NCI-H2029 (cell line): ENCODE measurements around the gene FSTL1.

ENCODE experiments used
- DNase-seq: peaks from one replicate; lab custom pipeline; 2025; lab: John Stamatoyannopoulos, UW

Gene FSTL1

GRCh38 chr3:120468635-120469295 is 18.0 kb upstream of the FSTL1 start:
- no peak for DNase-seq

GRCh38 chr3:120462409-120462959 is 11.7 kb upstream of the FSTL1 start:
- DNase-seq = no peak

GRCh38 chr3:120461416-120461815 is 10.6 kb upstream of the FSTL1 start:
- DNase-seq = no peak

DNA sequence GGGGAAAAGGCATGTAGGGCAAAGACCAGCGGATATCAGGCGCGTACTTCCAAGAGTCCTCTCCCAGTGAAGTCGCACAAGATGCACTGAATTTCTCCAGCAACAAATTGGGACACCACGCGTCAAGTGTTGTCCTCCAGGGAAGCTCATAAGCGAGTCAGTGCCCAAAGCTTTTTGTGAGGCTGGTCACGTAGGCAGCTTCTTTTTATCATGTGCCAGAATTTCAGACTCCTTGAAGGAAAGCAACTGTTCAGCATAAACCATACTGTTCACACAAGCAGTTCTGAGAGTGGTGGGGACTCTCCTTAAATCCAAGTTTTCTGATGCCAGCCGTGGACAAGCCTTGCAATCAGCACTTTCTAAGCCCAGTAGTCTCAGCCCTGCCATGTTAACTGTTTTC is 10.1 kb upstream of the FSTL1 start:
- DNase-seq = no peak

DNA sequence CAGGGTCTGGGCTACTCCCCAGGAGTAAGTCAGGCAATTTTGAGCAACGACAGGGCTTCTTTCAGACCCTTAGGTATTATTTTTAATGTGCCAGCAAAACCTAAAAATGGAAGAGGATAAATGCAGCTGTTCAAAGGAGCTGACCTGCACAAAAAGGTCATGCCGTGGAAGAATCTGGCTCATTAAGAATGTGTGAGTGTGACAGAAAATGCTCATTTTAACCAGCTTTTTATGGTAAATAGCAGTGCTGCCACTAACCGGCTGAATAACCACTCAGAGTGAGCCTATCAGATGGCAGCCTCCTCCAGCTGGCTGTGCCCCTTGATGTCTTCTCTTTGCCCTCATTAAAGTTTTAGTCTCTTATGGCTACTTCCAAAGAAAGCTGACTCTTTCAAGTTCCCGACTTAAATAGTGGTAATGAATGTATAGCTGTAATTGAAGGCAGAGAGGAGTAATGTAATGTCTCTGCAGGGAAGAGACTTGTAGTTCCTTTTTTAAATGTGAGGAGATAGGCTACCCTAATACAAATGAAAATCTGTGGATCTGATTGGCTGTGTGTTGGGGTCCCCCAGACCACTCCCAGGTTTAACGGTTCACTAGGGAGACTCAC is 9.5 kb upstream of the FSTL1 start:
- DNase-seq = no peak

GRCh38 chr3:120459196-120459595 is 8.4 kb upstream of the FSTL1 start:
- no peak for DNase-seq

- DNase-seq = no peak
Observed at GRCh38 chr3:120457827-120458226, 7.0 kb upstream of the FSTL1 start.

- DNase-seq = no peak
Observed at GRCh38 chr3:120454076-120454689, 3.4 kb upstream of the FSTL1 start.

DNA sequence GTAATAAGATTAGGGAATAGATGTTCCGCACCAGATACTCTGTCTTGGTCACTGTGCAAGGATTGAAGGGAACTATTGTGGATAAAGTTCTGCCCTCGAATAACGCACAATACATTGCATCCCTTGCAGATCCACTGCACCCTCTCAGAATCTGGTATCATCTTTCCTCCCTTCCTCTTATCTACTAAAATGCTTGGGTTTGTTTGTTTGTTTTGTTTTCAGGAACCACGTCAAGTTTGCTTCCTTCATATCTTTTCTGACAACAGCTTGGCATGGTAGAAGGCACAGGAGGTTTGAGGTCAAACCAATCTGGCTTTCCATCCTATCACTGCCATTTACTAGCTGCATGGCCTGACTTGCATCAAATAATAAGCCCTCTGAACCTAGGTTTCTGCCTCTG is 2.0 kb upstream of the FSTL1 start:
- DNase-seq = no peak

DNA sequence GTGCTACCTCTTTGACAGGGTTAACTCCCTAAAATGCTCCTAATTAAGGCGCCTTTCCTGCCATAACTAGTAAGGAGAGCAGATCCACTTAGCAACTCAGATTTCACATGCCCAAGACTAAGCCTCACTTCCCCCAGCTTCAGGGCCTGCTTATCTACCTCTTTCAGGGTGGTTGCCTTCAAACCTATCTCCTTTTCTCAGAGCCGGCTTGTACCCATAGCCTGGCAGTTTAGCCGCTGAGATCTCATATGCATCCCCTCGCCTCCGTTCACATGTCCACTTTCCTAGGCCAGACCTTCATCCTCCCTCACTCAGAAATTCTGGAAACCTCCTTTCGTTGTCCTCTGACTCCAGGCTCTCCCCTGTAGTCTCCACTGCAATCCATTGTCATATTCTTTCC is 1.0 kb upstream of the FSTL1 start:
- DNase-seq = no peak

- DNase-seq = no peak
Observed at GRCh38 chr3:120451272-120451761, 525 bp upstream of the FSTL1 start.

- DNase-seq = no peak
Observed at GRCh38 chr3:120449701-120450599, 842 bp downstream of the FSTL1 start.

GRCh38 chr3:120449251-120449650 is 1.5 kb downstream of the FSTL1 start:
- DNase-seq = no peak

DNA sequence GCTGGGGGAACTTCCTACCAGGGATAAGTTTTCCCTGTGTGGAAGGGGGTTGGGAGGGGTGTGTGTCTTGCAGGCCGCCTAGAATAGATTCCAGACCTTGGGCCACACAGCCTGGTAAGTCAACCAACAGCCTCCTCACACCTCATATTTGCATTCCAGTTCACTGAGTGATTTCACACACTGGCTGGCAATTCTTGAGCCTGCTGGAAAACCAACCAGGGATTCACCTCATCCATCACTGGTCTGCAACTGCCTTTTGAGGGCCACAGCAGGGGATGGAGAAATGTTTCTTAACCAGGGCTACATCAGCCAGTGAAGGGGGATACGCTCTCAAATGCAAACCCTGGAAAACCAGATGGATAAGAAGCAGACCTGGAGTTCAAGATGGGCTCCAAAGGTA is 2.0 kb downstream of the FSTL1 start:
- no peak for DNase-seq

GRCh38 chr3:120446891-120447668 is 3.7 kb downstream of the FSTL1 start:
- DNase-seq = no peak

GRCh38 chr3:120445654-120446053 is 5.1 kb downstream of the FSTL1 start:
- no peak for DNase-seq

GRCh38 chr3:120443626-120444123 is 7.1 kb downstream of the FSTL1 start:
- no peak for DNase-seq

DNA sequence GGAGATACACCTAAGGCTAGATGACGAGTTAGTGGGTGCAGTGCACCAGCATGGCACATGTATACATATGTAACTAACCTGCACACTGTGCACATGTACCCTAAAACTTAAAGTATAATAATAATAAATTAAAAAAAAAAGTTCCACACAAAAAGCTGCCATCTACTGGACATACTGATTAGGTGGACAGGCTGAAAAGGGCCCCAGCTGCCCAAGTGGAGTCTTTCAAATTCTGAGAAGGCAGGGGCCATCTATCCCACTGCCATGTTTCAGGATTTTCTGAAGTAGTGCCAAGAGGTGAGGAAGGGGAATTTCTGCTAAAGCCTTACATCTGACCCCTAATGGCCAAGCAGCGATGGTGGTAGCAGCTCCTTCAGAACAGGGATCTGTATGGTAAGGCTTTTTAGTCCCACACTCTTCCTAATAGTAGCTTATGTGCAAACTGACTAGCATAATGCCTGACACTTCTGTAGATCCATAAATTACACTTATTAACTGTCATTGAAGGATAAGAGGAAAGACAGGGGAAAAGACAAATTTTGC is 7.7 kb downstream of the FSTL1 start:
- DNase-seq = no peak

- DNase-seq = no peak
Observed at GRCh38 chr3:120441776-120442175, 9.0 kb downstream of the FSTL1 start.

GRCh38 chr3:120440762-120441161 is 10.0 kb downstream of the FSTL1 start:
- no peak for DNase-seq
